PC-9 (cell line): ENCODE measurements around the gene MRLN. TPM values are rescaled to one million over a fixed set of nuclear protein-coding genes. Genes with fewer than 3 reads are reported as not detected.

Source experiments
- BruUV-seq: library from RNA; stranded (reverse); fragments of 400-500 nt; replicated peaks from 2 replicates; lab custom pipeline; 2021; lab: Mats Ljungman, UMichigan
- CTCF ChIA-PET: fragments of 300-600 bp; sonication (Branson Sonifier 250); formaldehyde crosslinking; loops from one replicate; lab custom pipeline; 2022; ENCODE audit warnings: antibody characterized with exemption; lab: Charles Lee
- POLR2A ChIA-PET: fragments of 300-600 bp; sonication (Branson Sonifier 250); formaldehyde crosslinking; loops from one replicate; lab custom pipeline; 2022; ENCODE audit warnings: antibody characterized with exemption; ENCODE audit not compliant: unreplicated experiment; lab: Charles Lee
- DNase-seq, 2 experiments: peaks; one replicate each; pipeline versions ENCODE4 v3.0.0 to v3.0.0-alpha.2; 2015 to 2022; ENCODE audit warnings: mixed read lengths in 1 of 2
- H2AFZ ChIP-seq: fragments of 200-600 bp; sonication (generic); 2 replicates; pipeline ENCODE4 v1.8.1; 2017; ENCODE audit warnings: antibody characterized with exemption
- H3F3A ChIP-seq: fragments of 200-600 bp; sonication (generic); 2 replicates; pipeline ENCODE4 v1.8.1; 2017; ENCODE audit warnings: antibody characterized with exemption, mild to moderate bottlenecking, low read depth; ENCODE audit not compliant: insufficient read depth
- H3K27ac ChIP-seq: fragments of 200-600 bp; sonication (generic); 2 replicates; pipeline ENCODE4 v1.6.1; 2016; ENCODE audit warnings: mixed run types
- H3K27me3 ChIP-seq: fragments of 200-600 bp; sonication (generic); 2 replicates; pipeline ENCODE4 v1.6.1; 2016; ENCODE audit warnings: low read depth, mixed run types; ENCODE audit not compliant: insufficient read depth
- H3K36me3 ChIP-seq: fragments of 200-600 bp; sonication (generic); 2 replicates; pipeline ENCODE4 v1.6.1; 2016; ENCODE audit warnings: low read depth, mixed run types
- H3K4me1 ChIP-seq: fragments of 200-600 bp; sonication (generic); replicated peaks from 2 replicates; pipeline ENCODE4 v1.6.1; 2016; ENCODE audit warnings: mixed run types; ENCODE audit not compliant: insufficient read depth
- H3K4me2 ChIP-seq: fragments of 200-600 bp; sonication (generic); 2 replicates; pipeline ENCODE4 v1.6.1; 2017; ENCODE audit warnings: mixed run types
- H3K4me3 ChIP-seq: fragments of 200-600 bp; sonication (generic); 2 replicates; pipeline ENCODE4 v1.6.1; 2016; ENCODE audit warnings: mixed run types
- H3K79me2 ChIP-seq: fragments of 200-600 bp; sonication (generic); 2 replicates; pipeline ENCODE4 v1.6.1; 2017; ENCODE audit warnings: low read depth, mixed run types
- H3K9me2 ChIP-seq: fragments of 200-600 bp; sonication (generic); 2 replicates; pipeline ENCODE4 v1.8.1; 2017; ENCODE audit warnings: mild to moderate bottlenecking; ENCODE audit not compliant: insufficient read depth
- H3K9me3 ChIP-seq: fragments of 200-600 bp; sonication (generic); 2 replicates; pipeline ENCODE4 v1.8.1; 2016; ENCODE audit warnings: low read depth; ENCODE audit not compliant: insufficient read depth
- H4K20me1 ChIP-seq: fragments of 200-600 bp; sonication (generic); 2 replicates; pipeline ENCODE4 v1.8.1; 2017; ENCODE audit not compliant: insufficient read depth
- EZH2 ChIP-seq: fragments of 200-600 bp; sonication (generic); IDR thresholded peaks from 2 replicates; pipeline ENCODE4 v1.8.0; 2017; ENCODE audit warnings: antibody characterized with exemption, low read depth
- intact Hi-C: fragments of 100-400 bp; cut with micrococcal nuclease; formaldehyde crosslinking; loops from one replicate; pipeline ENCODE4 v1.10.0; 2022; ENCODE audit not compliant: unreplicated experiment
- total RNA-seq: library from RNA; stranded (reverse); gene quantifications from 2 replicates; pipeline ENCODE4 v1.2.3, GENCODE V29; 2021
- TF ChIP-seq, protein P1 (sequence below): fragments of 200-600 bp; sonication (generic); conservative IDR thresholded peaks from 2 replicates; pipeline ENCODE4 v1.6.1; 2017; ENCODE audit warnings: mixed run types, antibody characterized with exemption, mild to moderate bottlenecking, moderate library complexity

Gene MRLN
- total RNA-seq, 1 experiment from 2014 or later: not detected

DNA sequence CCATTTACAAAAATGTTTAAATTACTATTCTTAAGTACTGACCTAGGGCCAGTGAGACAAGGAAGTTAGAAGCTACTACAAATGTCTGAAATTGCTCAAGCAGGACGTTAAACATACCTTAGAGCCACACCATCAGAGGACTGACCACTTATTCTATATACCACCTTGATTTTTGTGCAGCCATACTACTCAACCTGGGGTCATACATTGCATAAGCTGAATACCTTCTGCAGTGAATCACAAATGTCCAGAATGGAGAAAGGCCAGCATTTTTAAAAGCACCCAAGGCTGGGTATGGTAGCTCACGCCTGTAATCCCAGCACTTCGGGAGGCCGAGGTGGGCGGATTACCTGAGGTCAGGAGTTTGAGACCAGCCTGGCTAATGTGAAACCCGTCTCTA lies 21.2 kb upstream of the MRLN start:
- ChIA-PET POLR2A (no interaction called here), CTCF (no interaction called here)

DNA sequence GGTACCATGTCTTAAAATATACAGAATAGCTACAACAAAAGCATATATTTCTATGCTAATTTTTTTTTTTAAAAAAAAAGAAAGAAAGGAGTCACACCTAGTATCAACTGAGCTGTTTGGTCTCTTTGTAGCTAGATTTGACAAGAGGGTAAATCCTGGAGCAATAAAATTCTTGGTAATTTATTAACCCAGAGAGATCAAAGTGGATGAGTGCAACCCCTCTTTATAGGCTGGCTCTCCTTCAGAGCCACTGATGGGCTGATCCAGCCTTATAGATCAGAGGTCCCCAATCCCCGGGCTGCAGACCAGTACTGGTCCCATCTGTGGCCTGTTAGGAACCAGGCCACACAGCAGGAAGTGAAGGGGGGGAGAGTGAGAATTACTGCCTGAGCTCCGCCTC lies 19.8 kb upstream of the MRLN start:
- Histone ChIP-seq H3K79me2 (no peaks in the 10 kb centered on the region), H3K4me1 (no peaks in the 10 kb centered on the region), H3K36me3 (no peaks in the 10 kb centered on the region), H3K27ac (no peak overlapping the region), H3K4me3 (no peak overlapping the region), H3K4me2 (no peak overlapping the region), H3K9me2 (no peaks in the 10 kb centered on the region; the same call in 1 of the 2 replicates), H4K20me1 (no peaks in the 10 kb centered on the region), H3K9me3 (no peaks in the 10 kb centered on the region), H3K27me3 (no peaks in the 10 kb centered on the region), H2AFZ (no peak overlapping the region), H3F3A (no peaks in the 10 kb centered on the region)
- intact Hi-C loops: no loop called here
- CTCF ChIA-PET: no interaction called here
- DNase-seq: no peak
- BruUV-seq: no TSS peak
- POLR2A ChIA-PET: no interaction called here
- TF ChIP-seq, protein P1, sequence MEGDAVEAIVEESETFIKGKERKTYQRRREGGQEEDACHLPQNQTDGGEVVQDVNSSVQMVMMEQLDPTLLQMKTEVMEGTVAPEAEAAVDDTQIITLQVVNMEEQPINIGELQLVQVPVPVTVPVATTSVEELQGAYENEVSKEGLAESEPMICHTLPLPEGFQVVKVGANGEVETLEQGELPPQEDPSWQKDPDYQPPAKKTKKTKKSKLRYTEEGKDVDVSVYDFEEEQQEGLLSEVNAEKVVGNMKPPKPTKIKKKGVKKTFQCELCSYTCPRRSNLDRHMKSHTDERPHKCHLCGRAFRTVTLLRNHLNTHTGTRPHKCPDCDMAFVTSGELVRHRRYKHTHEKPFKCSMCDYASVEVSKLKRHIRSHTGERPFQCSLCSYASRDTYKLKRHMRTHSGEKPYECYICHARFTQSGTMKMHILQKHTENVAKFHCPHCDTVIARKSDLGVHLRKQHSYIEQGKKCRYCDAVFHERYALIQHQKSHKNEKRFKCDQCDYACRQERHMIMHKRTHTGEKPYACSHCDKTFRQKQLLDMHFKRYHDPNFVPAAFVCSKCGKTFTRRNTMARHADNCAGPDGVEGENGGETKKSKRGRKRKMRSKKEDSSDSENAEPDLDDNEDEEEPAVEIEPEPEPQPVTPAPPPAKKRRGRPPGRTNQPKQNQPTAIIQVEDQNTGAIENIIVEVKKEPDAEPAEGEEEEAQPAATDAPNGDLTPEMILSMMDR: no peak
- TF ChIP-seq EZH2: no peak

More for the DNA sequence above, 21.2 kb upstream of the MRLN start:
- no peak overlapping the region for H3K4me2 ChIP-seq
- H3K79me2 ChIP-seq: no peaks in the 10 kb centered on the region
- intact Hi-C loops: no loop called here
- no peaks in the 10 kb centered on the region for H3K4me1 ChIP-seq
- no peak overlapping the region for H3K27ac ChIP-seq
- peak in 1 of 2 experiments; percentile 36 for DNase-seq
- TF ChIP-seq EZH2: no peak
- TF ChIP-seq, protein P1: no peak
- BruUV-seq: no TSS peak
- no peak overlapping the region for H2AFZ ChIP-seq
- H3K9me3 ChIP-seq: no peaks in the 10 kb centered on the region
- H3K9me2 ChIP-seq: no peaks in the 10 kb centered on the region
- H3K4me3 ChIP-seq: no peak overlapping the region
- no peaks in the 10 kb centered on the region for H3K36me3 ChIP-seq
- no peaks in the 10 kb centered on the region for H3K27me3 ChIP-seq
- H3F3A ChIP-seq: no peaks in the 10 kb centered on the region
- H4K20me1 ChIP-seq: no peaks in the 10 kb centered on the region

DNA sequence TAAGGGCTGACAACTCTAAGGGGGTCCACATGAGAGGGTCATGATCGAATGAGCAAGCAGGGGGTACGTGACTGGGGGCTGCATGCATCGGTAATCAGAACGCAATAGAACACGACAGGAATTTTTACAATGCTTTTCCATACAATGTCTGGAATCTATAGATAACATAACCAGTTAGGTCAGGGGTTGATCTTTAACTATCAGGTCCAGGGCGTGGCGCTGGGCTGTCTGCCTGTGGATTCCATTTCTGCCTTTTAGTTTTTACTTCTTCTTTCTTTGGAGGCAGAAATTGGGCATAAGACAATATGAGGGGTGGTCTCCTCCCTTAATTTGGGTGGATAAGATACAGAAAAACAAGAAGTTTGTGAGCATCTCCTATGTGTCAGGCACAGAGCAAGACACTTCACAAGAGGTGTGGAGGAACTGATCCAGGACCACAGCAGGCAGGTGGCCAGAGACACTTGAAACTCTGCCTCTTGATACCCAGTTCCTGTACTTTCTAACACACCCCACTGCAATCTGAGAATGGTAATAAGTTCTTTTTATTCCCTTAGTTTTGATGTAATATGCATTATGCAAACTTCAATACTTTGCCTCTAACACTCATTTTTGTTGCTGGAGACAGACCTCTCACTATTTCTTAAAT lies 18.0 kb upstream of the MRLN start:
- Histone ChIP-seq H3K9me2 (no peaks in the 10 kb centered on the region; the same call in 1 of the 2 replicates), H3K79me2 (no peaks in the 10 kb centered on the region), H3K4me3 (no peak overlapping the region), H3K36me3 (no peaks in the 10 kb centered on the region), H4K20me1 (no peaks in the 10 kb centered on the region), H3K4me2 (no peak overlapping the region), H3K4me1 (no peaks in the 10 kb centered on the region), H3K27ac (no peak overlapping the region), H3F3A (no peaks in the 10 kb centered on the region), H3K27me3 (no peaks in the 10 kb centered on the region), H3K9me3 (no peaks in the 10 kb centered on the region), H2AFZ (no peak overlapping the region)
- CTCF ChIA-PET: no interaction called here
- no peak for DNase-seq
- TF ChIP-seq, protein P1: no peak
- no peak for TF ChIP-seq EZH2
- intact Hi-C loops: no loop called here
- POLR2A ChIA-PET: no interaction called here
- no TSS peak for BruUV-seq
